GM12801 (cell line): ENCODE results near the gene FGA.

Source experiments
- TF ChIP-seq, protein P1 (sequence below): IDR thresholded peaks from one replicate; pipeline ENCODE4 v1.5.1; 2011; ENCODE audit warnings: control low read depth; ENCODE audit not compliant: insufficient read length; ENCODE audit errors: extremely low read depth

FGA gene

GRCh38 chr4:154560824-154561231 is 29.7 kb downstream of the FGA start:
- TF ChIP-seq, protein P1, sequence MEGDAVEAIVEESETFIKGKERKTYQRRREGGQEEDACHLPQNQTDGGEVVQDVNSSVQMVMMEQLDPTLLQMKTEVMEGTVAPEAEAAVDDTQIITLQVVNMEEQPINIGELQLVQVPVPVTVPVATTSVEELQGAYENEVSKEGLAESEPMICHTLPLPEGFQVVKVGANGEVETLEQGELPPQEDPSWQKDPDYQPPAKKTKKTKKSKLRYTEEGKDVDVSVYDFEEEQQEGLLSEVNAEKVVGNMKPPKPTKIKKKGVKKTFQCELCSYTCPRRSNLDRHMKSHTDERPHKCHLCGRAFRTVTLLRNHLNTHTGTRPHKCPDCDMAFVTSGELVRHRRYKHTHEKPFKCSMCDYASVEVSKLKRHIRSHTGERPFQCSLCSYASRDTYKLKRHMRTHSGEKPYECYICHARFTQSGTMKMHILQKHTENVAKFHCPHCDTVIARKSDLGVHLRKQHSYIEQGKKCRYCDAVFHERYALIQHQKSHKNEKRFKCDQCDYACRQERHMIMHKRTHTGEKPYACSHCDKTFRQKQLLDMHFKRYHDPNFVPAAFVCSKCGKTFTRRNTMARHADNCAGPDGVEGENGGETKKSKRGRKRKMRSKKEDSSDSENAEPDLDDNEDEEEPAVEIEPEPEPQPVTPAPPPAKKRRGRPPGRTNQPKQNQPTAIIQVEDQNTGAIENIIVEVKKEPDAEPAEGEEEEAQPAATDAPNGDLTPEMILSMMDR = no peak

- TF ChIP-seq, protein P1 = no peak
These were observed 30.1 kb downstream of the FGA start for GRCh38 chr4:154560419-154560801.

- TF ChIP-seq, protein P1 = no peak
These were observed 30.8 kb downstream of the FGA start for GRCh38 chr4:154559494-154560418.

DNA sequence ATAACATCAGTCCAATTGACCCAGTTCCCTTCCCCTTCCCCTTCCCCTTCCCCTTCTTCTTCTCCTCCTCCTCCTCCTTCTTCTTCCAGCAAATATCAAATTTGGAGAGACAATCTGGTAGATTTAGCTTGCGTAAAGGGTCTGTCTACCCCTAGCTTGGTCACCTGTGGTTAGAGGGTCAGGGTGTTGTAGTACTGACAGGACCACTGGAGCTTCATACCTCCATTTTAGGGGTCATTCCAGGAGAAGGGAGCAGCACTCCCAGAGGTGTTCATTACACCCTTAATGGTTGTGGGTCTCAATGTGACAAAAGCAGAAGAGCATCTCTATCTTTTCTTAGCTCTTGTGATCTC is 31.4 kb downstream of the FGA start:
- TF ChIP-seq, protein P1 = no peak

DNA sequence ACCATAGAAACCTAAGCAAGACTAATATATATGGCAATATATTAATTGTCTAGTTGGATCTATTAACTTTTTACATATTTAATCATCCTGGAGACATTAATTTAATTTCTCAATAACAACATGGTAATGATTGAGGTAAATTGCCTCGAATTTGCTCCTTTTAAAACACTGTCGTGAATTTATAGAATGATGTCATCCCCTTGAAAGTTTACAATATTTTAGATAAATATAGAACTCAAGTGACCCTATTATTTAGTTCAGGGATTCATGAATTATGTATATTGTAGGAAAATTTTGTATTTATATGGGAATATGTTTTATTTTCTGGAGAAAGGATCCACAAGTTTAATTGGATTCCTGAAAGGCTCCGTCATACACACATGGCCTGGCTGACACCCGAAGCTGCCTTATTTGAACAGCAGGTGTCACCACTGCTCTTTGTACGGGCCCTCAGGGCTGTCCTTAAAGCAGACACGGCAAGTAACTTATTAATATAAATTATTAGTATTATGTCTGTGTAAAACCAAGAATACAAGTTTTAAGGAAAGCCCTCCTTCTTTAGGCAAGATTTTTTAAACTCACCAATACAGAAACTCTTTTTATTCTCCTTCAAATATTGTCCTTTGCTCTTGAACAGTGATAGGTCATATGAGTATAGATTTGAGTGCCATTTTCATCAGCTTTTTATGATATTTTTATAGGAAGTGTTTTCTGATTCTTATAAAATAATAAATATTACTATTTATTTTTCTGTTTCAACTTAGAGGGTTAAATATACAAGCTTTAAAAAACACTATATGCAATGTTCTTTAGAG is 38.5 kb downstream of the FGA start:
- TF ChIP-seq, protein P1 = peak; percentile 4

- TF ChIP-seq, protein P1 = no peak
These were observed 40.4 kb downstream of the FGA start, which contains the start of gene PLRG1 for GRCh38 chr4:154549894-154550790. Gene PLRG1 (minus strand): TSS chr4:154550400. CDS start chr4:154550308, 92 bp downstream.
